Tibial nerve (tissue), 4 donors: ENCODE data around the gene DGKD. TPM values are rescaled to one million over a fixed set of nuclear protein-coding genes. Genes with fewer than 3 reads are reported as not detected.

Experiments used
- DNase-seq, 2 donors: peaks; one replicate each; pipeline ENCODE4 v3.0.0-alpha.2; 2019; ENCODE audit warnings: low spot score in 2 of 2
- H3K27ac ChIP-seq, 4 donors: fragments of 200-600 bp; sonication (generic) in 3 of 4; one replicate each; pipeline ENCODE4 v1.5.1; 2017 to 2019; ENCODE audit warnings: mild to moderate bottlenecking in 1 of 4
- H3K27me3 ChIP-seq, 2 donors: fragments of 200-600 bp; sonication (generic) in 1 of 2; one replicate each; pipeline versions ENCODE4 v1.5.1 to v1.6.0; 2017 to 2019
- H3K36me3 ChIP-seq, 3 donors: fragments of 200-600 bp; sonication (generic); one replicate each; pipeline ENCODE4 v1.5.1; 2018 to 2019
- H3K4me1 ChIP-seq, 4 donors: fragments of 200-600 bp; sonication (generic) in 3 of 4; one replicate each; pipeline ENCODE4 v1.5.1; 2017 to 2019
- H3K4me3 ChIP-seq, 4 donors: fragments of 200-600 bp; sonication (generic) in 3 of 4; one replicate each; pipeline ENCODE4 v1.5.1; 2017 to 2019; ENCODE audit warnings: mild to moderate bottlenecking in 1 of 4, moderate library complexity in 1 of 4
- H3K9me3 ChIP-seq, 4 donors: fragments of 200-600 bp; sonication (generic) in 3 of 4; one replicate each; pipeline ENCODE4 v1.5.1; 2017 to 2019
- EP300 ChIP-seq, 2 donors: sonication (generic); formaldehyde crosslinking; IDR thresholded peaks; one replicate each; pipeline ENCODE4 v1.6.1; 2017; ENCODE audit warnings: antibody characterized with exemption in 2 of 2, mild to moderate bottlenecking in 1 of 2
- POLR2A ChIP-seq, 2 donors: fragments of 450-650 bp; IDR thresholded peaks; one replicate each; pipeline ENCODE4 v1.6.1; 2017; ENCODE audit warnings: antibody characterized with exemption in 2 of 2, mild to moderate bottlenecking in 2 of 2, moderate library complexity in 2 of 2
- WGBS, 2 donors: methylation state at CpG; one replicate each; pipeline ENCODE4 v1.1.5; 2018; 5-methylcytosine and 5-hydroxymethylcytosine counted together
- total RNA-seq, 4 donors: library from RNA; depleted of rRNA; stranded (reverse); fragments of >200 nt; gene quantifications; one replicate each; pipeline ENCODE4 v1.1.0, GENCODE V29; 2016
- TF ChIP-seq, protein P1 (sequence below), 5 experiments: fragments of 200-600 bp in 3 of 5; fragments of 450-650 bp in 2 of 5; sonication (generic) in 3 of 5; IDR thresholded peaks; one replicate each; pipeline ENCODE4 v1.5.1; 2016 to 2019; ENCODE audit warnings: antibody characterized with exemption in 5 of 5, mild to moderate bottlenecking in 3 of 5, moderate library complexity in 2 of 5

Gene DGKD
- total RNA-seq, 4 donors from 2014 or later = 6.5 to 11.7 (median 7.4) TPM

DNA sequence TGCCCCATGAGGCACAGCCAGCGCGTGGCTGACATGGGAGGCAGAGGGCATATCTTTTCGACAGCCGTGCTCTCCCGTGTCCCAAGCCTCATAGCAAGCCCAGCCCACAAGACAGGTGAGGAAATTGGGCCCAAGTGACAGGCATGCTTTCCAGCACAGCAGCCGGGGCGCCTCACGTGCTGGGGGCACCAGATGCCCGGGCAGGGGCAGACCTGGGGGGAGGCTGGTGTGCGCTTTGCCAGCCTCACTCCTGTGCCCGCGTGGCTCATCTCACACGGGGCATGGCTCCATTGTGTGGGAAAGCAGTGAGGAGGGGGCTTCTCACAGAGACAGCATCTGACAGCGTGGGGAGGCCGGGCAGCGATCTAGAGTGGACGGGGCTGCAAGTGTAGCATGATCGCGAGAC, 119.1 kb downstream of the DGKD start:
- Histone ChIP-seq H3K27me3 (no peaks in the 10 kb centered on the region), H3K4me1 (peaks cover 0 to 19% (median 6%) of the 10 kb centered on the region in 4 donors), H3K9me3 (no peaks in the 10 kb centered on the region), H3K4me3 (no peak overlapping the region), H3K27ac (no peak overlapping the region), H3K36me3 (peaks cover 0 to 91% (median 9%) of the 10 kb centered on the region in 3 donors)
- WGBS, 2 donors = 93 to 96% methylated on average over 19 of the region's 19 CpGs
- TF ChIP-seq EP300 (IDR thresholded peaks at IDR 0.05) (no peak), POLR2A (IDR thresholded peaks at IDR 0.05) (no peak)
- TF ChIP-seq, protein P1, sequence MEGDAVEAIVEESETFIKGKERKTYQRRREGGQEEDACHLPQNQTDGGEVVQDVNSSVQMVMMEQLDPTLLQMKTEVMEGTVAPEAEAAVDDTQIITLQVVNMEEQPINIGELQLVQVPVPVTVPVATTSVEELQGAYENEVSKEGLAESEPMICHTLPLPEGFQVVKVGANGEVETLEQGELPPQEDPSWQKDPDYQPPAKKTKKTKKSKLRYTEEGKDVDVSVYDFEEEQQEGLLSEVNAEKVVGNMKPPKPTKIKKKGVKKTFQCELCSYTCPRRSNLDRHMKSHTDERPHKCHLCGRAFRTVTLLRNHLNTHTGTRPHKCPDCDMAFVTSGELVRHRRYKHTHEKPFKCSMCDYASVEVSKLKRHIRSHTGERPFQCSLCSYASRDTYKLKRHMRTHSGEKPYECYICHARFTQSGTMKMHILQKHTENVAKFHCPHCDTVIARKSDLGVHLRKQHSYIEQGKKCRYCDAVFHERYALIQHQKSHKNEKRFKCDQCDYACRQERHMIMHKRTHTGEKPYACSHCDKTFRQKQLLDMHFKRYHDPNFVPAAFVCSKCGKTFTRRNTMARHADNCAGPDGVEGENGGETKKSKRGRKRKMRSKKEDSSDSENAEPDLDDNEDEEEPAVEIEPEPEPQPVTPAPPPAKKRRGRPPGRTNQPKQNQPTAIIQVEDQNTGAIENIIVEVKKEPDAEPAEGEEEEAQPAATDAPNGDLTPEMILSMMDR (IDR thresholded peaks at IDR 0.05) = no peak
- no peak for DNase-seq

- Histone ChIP-seq H3K4me1 (peaks cover 0 to 19% (median 6%) of the 10 kb centered on the region in 4 donors), H3K27ac (peak overlapping the region in 2 of 4 donors; percentile 33 to 46), H3K27me3 (no peaks in the 10 kb centered on the region), H3K36me3 (peaks cover 0 to 91% (median 9%) of the 10 kb centered on the region in 3 donors), H3K9me3 (no peaks in the 10 kb centered on the region), H3K4me3 (no peak overlapping the region)
- TF ChIP-seq, protein P1 (IDR thresholded peaks at IDR 0.05) = no peak
- 91 to 93% methylated on average over 8 to 10 of the region's 10 CpGs for WGBS, 2 donors
- DNase-seq = no peak
Observed at GRCh38 chr2:233473878-233474277, 119.6 kb downstream of the DGKD start.

DNA sequence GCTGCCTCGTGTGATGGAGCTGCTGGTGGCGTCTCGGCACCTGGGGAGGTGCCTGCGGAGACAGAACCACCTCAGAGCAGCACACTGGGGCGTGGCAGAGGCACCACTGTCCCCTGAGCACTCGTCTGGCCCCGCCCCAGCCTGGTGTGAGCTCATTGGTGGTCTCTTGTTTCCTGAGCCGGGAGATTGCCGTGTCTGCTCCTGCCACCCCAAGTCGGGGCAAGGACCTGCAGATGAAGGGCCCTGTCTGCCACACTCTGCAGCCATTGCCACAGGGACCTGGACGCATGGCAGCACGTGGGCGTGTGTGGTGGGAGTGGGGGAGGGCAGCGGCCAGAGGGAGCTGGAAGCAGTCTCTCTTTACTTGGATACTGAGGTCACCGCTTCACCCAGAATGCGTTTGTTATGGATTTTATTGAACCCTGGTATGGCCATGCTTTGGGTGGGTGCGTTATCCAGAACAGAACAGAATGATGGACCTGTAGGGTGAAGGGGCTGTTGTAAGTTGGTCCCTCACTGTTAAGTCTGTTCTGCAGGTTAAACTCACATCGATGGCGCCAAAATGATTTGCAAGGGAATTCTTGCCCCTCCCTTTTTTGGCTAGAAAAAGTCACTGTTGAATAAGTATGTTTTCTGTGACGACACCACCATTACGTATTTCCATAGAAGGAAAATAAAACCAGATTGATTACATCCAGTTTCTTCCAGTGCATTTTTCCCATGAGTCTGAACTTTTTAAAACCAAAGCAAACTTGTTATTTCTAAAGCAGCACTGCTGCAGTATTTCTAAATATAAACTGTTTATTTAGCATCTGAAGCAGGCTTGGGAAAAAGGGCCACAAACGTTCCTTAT, 120.2 kb downstream of the DGKD start:
- no peaks in the 10 kb centered on the region for H3K9me3 ChIP-seq
- peaks cover 0 to 16% (median 3%) of the 10 kb centered on the region in 4 donors for H3K4me1 ChIP-seq
- TF ChIP-seq, protein P1 (IDR thresholded peaks at IDR 0.05) = no peak
- TF ChIP-seq POLR2A (IDR thresholded peaks at IDR 0.05) (no peak), EP300 (IDR thresholded peaks at IDR 0.05) (no peak)
- H3K27ac ChIP-seq = peak overlapping the region in 2 of 4 donors; percentile 33 to 46
- no peak for DNase-seq
- H3K36me3 ChIP-seq = peaks cover 0 to 92% (median 9%) of the 10 kb centered on the region in 3 donors
- no peaks in the 10 kb centered on the region for H3K27me3 ChIP-seq
- WGBS, 2 donors = 63 to 68% methylated on average over 18 to 22 of the region's 22 CpGs
- H3K4me3 ChIP-seq = no peak overlapping the region

- H3K4me1 ChIP-seq = peaks cover 0 to 5% (median 0%) of the 10 kb centered on the region in 4 donors
- DNase-seq = no peak
- H3K27me3 ChIP-seq = no peaks in the 10 kb centered on the region
- TF ChIP-seq EP300 (IDR thresholded peaks at IDR 0.05) (no peak), POLR2A (IDR thresholded peaks at IDR 0.05) (no peak)
- TF ChIP-seq, protein P1 (IDR thresholded peaks at IDR 0.05) = no peak
- peaks cover 0 to 98% (median 9%) of the 10 kb centered on the region in 3 donors for H3K36me3 ChIP-seq
- H3K9me3 ChIP-seq = no peaks in the 10 kb centered on the region
- no peak overlapping the region for H3K4me3 ChIP-seq
- H3K27ac ChIP-seq = no peak overlapping the region
- 92 to 96% methylated on average over 14 of the region's 14 CpGs for WGBS, 2 donors
Observed at GRCh38 chr2:233476063-233476410, 121.7 kb downstream of the DGKD start.
